Measurements from ENCODE around the gene FAAH.

The FAAH gene

DNA sequence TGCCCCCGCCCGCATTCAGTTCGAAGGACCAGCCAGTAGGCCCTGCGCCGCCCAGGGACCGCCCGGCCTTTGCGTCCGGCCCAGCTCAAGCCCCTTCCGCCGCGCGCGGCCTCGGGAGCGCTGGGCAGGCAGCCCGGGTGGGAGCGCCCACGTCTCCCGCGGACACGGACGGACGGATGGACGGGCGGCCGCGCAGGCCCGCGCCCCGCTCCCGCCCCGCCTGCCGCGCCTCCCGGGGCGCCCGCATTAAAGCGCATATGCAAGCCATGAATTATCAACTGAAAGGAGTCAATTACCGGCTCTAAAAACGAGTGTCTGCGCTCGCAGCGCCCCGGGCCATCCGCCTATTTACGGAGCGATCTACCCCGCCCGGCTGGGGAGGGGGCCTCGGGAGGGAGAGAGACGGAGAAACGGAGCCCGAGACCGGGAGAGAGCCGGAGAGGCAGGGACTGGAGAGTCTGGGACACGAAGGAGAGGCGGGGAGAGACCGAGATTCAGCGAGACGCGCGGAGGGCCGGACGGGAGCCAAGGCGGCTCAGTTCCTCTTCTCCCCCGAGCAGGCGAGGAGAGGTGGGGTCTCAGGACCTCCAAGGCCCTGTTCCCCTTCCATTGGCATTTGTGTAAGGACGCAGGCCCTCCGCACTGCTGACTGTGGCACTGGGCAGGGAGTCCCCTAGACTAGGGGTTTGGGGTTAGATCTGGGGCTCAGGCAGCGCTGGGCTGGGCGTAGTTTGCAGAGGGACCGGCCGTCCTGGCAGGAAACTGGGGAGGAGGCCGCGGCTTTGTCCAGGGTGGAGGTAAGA lies 54.2 kb downstream of the FAAH start:
- Histone ChIP-seq H4K8ac (ENCODE audit: low read depth, low read length) (no peak overlapping the region), H2BK120ac (ENCODE audit: low read depth, low read length) (no peak overlapping the region), H2AFZ (ENCODE audit: low read length) (peak overlapping the region; percentile 83), H2BK15ac (ENCODE audit: low read length) (no peak overlapping the region), H2BK12ac (ENCODE audit: low read length) (no peak overlapping the region), H2AK5ac (ENCODE audit: low read depth, low read length) (peak overlapping the region; percentile 34), H3K9ac (ENCODE audit: low read depth, low read length, poor library complexity) (peak overlapping the region; percentile 65), H3K4me2 (ENCODE audit: insufficient read depth, low read length, poor library complexity, severe bottlenecking) (peak overlapping the region; percentile 51), H3K27me3 (ENCODE audit: control insufficient read depth in 3 of 3, insufficient read depth in 3 of 3, low read depth in 1 of 3, low read length in 3 of 3) (peaks cover 24 to 97% (median 78%) of the 10 kb centered on the region in 3 experiments), H3K18ac (ENCODE audit: low read length) (peak overlapping the region; percentile 78), H3K4ac (ENCODE audit: low read length) (no peak overlapping the region), H3K79me1 (ENCODE audit: low read depth, low read length) (no peaks in the 10 kb centered on the region), H3K4me3 (ENCODE audit: low read length in 2 of 2) (peak overlapping the region in 1 of 2 donors; percentile 3), H4K91ac (ENCODE audit: low read depth, low read length, poor library complexity) (no peak overlapping the region), H2BK5ac (ENCODE audit: low read length) (no peak overlapping the region), H3K4me1 (ENCODE audit: control insufficient read depth in 2 of 2, insufficient read depth in 1 of 2, low read depth in 1 of 2, low read length in 2 of 2) (peaks cover 0 to 2% of the 10 kb centered on the region in 2 donors), H3K23ac (ENCODE audit: low read depth, low read length, poor library complexity) (peak overlapping the region; percentile 58), H3K14ac (ENCODE audit: low read length) (no peak overlapping the region), H3K9me3 (replicated peaks in 1 of 2; ENCODE audit: control insufficient read depth in 2 of 2, insufficient read depth in 1 of 2, low read depth in 1 of 2, low read length in 2 of 2) (no peaks in the 10 kb centered on the region), H3K36me3 (replicated peaks in 1 of 2; ENCODE audit: control insufficient read depth in 2 of 2, insufficient read depth in 2 of 2, low read length in 2 of 2) (no peaks in the 10 kb centered on the region), H3K27ac (replicated peaks; ENCODE audit: low read length) (no peak overlapping the region)
- no CpG with 5 or more reads among the region's 76 CpGs for WGBS, 2 donors (ENCODE audit: extremely low coverage in 2 of 2, insufficient read length in 2 of 2, insufficient replicate concordance in 1 of 2)
- no peak for DNase-seq (ENCODE audit: low spot score)

DNA sequence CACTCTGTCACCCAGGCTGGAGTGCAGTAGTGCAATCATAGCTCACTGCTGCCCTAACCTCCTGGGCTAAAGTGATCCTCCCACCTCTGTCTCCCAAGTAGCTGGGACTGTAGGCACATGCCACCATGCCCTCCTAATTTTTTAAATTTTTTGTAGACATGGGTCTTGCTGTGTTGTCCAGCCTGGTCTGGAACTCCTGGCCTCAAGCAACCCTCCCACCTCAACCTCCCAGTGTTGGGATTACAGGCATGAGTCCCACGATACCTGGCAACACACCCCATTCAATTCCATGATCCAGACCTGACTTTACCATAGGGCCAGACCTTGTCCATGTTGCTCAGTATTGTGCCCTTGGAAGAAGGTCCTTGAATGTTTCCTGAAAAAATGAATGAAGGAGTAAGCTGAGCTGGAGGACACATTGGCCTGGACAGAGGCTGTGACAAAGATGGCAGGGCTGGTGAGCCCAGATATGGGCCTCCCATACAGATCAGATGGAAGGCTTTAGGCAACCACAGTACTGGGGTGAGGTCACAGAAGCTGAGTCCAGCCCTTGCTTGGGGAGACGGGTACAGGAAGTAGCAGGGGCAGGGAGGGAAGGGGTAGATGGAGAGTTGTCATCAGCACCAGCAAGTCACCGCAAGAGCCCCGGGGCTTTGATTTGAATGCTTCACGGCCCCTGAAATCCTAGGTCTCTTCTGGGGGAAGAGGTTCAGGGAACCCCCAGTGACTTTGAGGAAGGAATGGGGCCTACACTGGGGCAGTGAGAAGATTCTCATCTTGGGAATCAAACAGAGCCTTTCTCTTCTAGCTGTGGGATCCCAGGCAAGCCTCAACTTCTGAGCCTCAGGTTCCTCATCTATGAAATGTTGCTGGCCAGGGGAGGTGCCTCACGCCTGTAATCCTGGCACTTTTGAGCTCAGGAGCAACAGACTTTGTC lies 55.4 kb downstream of the FAAH start:
- H3K27ac ChIP-seq (replicated peaks; ENCODE audit: low read length), result no peak overlapping the region
- H3K9me3 ChIP-seq (replicated peaks in 1 of 2; ENCODE audit: control insufficient read depth in 2 of 2, insufficient read depth in 1 of 2, low read depth in 1 of 2, low read length in 2 of 2), result no peaks in the 10 kb centered on the region
- H4K8ac ChIP-seq (ENCODE audit: low read depth, low read length), result no peak overlapping the region
- H3K79me1 ChIP-seq (ENCODE audit: low read depth, low read length), result no peaks in the 10 kb centered on the region
- H4K91ac ChIP-seq (ENCODE audit: low read depth, low read length, poor library complexity), result no peak overlapping the region
- H3K18ac ChIP-seq (ENCODE audit: low read length), result no peak overlapping the region
- H2AK5ac ChIP-seq (ENCODE audit: low read depth, low read length), result no peak overlapping the region
- H3K4me2 ChIP-seq (ENCODE audit: insufficient read depth, low read length, poor library complexity, severe bottlenecking), result no peak overlapping the region
- H3K23ac ChIP-seq (ENCODE audit: low read depth, low read length, poor library complexity), result no peak overlapping the region
- no peak overlapping the region for H3K4me3 ChIP-seq (ENCODE audit: low read length in 2 of 2)
- no peak for DNase-seq (ENCODE audit: low spot score)
- no peak overlapping the region for H3K4ac ChIP-seq (ENCODE audit: low read length)
- peaks cover 24 to 100% (median 89%) of the 10 kb centered on the region in 3 experiments for H3K27me3 ChIP-seq (ENCODE audit: control insufficient read depth in 3 of 3, insufficient read depth in 3 of 3, low read depth in 1 of 3, low read length in 3 of 3)
- H2BK5ac ChIP-seq (ENCODE audit: low read length), result no peak overlapping the region
- WGBS, 2 donors (ENCODE audit: extremely low coverage in 2 of 2, insufficient read length in 2 of 2, insufficient replicate concordance in 1 of 2), result no CpG with 5 or more reads among the region's 6 CpGs
- no peak overlapping the region for H2AFZ ChIP-seq (ENCODE audit: low read length)
- no peak overlapping the region for H3K14ac ChIP-seq (ENCODE audit: low read length)
- no peak overlapping the region for H3K9ac ChIP-seq (ENCODE audit: low read depth, low read length, poor library complexity)
- no peak overlapping the region for H2BK15ac ChIP-seq (ENCODE audit: low read length)
- H3K36me3 ChIP-seq (replicated peaks in 1 of 2; ENCODE audit: control insufficient read depth in 2 of 2, insufficient read depth in 2 of 2, low read length in 2 of 2), result no peaks in the 10 kb centered on the region
- H2BK12ac ChIP-seq (ENCODE audit: low read length), result no peak overlapping the region
- peaks cover 0 to 2% of the 10 kb centered on the region in 2 donors for H3K4me1 ChIP-seq (ENCODE audit: control insufficient read depth in 2 of 2, insufficient read depth in 1 of 2, low read depth in 1 of 2, low read length in 2 of 2)
- no peak overlapping the region for H2BK120ac ChIP-seq (ENCODE audit: low read depth, low read length)

DNA sequence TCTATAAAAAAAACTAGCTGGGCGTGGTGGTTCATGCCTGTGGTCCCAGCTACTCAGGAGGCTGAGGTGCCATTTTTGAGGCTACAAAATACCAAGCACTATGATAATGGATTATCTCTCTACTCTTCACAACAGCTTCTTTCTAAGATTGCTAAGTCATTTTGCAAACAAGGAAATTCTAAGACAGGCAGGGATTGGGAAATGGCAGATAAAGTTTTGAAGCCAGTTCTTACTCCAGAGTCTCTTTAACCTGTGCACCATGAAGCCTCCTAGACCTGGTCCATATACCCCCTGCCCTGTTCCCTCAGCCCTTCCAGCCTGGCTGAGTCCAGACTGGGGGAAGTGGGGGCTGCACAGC lies 56.0 kb downstream of the FAAH start:
- Histone ChIP-seq H3K4ac (ENCODE audit: low read length) (no peak overlapping the region), H3K27me3 (ENCODE audit: control insufficient read depth in 3 of 3, insufficient read depth in 3 of 3, low read depth in 1 of 3, low read length in 3 of 3) (peaks cover 24 to 100% (median 88%) of the 10 kb centered on the region in 3 experiments), H2BK12ac (ENCODE audit: low read length) (no peak overlapping the region), H2BK15ac (ENCODE audit: low read length) (no peak overlapping the region), H3K4me1 (ENCODE audit: control insufficient read depth in 2 of 2, insufficient read depth in 1 of 2, low read depth in 1 of 2, low read length in 2 of 2) (peaks cover 0 to 2% of the 10 kb centered on the region in 2 donors), H3K9me3 (replicated peaks in 1 of 2; ENCODE audit: control insufficient read depth in 2 of 2, insufficient read depth in 1 of 2, low read depth in 1 of 2, low read length in 2 of 2) (no peaks in the 10 kb centered on the region), H2AFZ (ENCODE audit: low read length) (no peak overlapping the region), H3K4me2 (ENCODE audit: insufficient read depth, low read length, poor library complexity, severe bottlenecking) (no peak overlapping the region), H4K8ac (ENCODE audit: low read depth, low read length) (no peak overlapping the region), H4K91ac (ENCODE audit: low read depth, low read length, poor library complexity) (no peak overlapping the region), H3K79me1 (ENCODE audit: low read depth, low read length) (no peaks in the 10 kb centered on the region), H2BK5ac (ENCODE audit: low read length) (no peak overlapping the region), H3K14ac (ENCODE audit: low read length) (no peak overlapping the region), H3K18ac (ENCODE audit: low read length) (peak overlapping the region; percentile 42), H3K9ac (ENCODE audit: low read depth, low read length, poor library complexity) (no peak overlapping the region), H2AK5ac (ENCODE audit: low read depth, low read length) (no peak overlapping the region), H2BK120ac (ENCODE audit: low read depth, low read length) (no peak overlapping the region), H3K4me3 (ENCODE audit: low read length in 2 of 2) (no peak overlapping the region), H3K27ac (replicated peaks; ENCODE audit: low read length) (no peak overlapping the region), H3K23ac (ENCODE audit: low read depth, low read length, poor library complexity) (no peak overlapping the region), H3K36me3 (replicated peaks in 1 of 2; ENCODE audit: control insufficient read depth in 2 of 2, insufficient read depth in 2 of 2, low read length in 2 of 2) (no peaks in the 10 kb centered on the region)
- DNase-seq (ENCODE audit: low spot score), result no peak
- no CpG with 5 or more reads among the region's 1 CpG for WGBS, 2 donors (ENCODE audit: extremely low coverage in 2 of 2, insufficient read length in 2 of 2, insufficient replicate concordance in 1 of 2)

All from neuronal stem cell (in vitro differentiated cells).